ENCODE results near the gene CASP1. TPM values are rescaled to one million over a fixed set of nuclear protein-coding genes. Genes with fewer than 3 reads are reported as not detected.
"Not testable (repeated sequence)": the region's sequence is repeated elsewhere in the genome, so short reads cannot be mapped to it uniquely, and the experiment has no call there.

The CASP1 gene
- total RNA-seq, 1 experiment from 2014 or later = 4.7 TPM

- peak overlapping the region; percentile 60 for H3K4me2 ChIP-seq
- peaks cover 14% of the 10 kb centered on the region for H3F3A ChIP-seq (ENCODE audit: insufficient read depth, low read depth)
- ChIA-PET POLR2A (ENCODE audit: unreplicated experiment) (interaction anchor here (0.7 kb wide), 1 partner anchor 224 kb away, joined by 13 read pairs; no protein-coding TSS in a partner anchor), CTCF (no interaction called here)
- no peaks in the 10 kb centered on the region for H3K79me2 ChIP-seq (ENCODE audit: low read depth)
- no peaks in the 10 kb centered on the region for H3K36me3 ChIP-seq (ENCODE audit: low read depth)
- no peaks in the 10 kb centered on the region for H3K27me3 ChIP-seq (ENCODE audit: insufficient read depth, low read depth)
- TF ChIP-seq EZH2 (IDR thresholded peaks at IDR 0.05; ENCODE audit: low read depth) (no peak), CTCF (conservative IDR thresholded peaks at IDR 0.05) (no peak)
- intact Hi-C loops (cut with micrococcal nuclease; ENCODE audit: unreplicated experiment) = loop anchor here (1.0 kb wide), 1 partner anchor 79 kb away; the partner anchor contains the start of gene CASP4
- H3K4me3 ChIP-seq = peak overlapping the region; percentile 5; the same call in 1 of the 2 replicates
- peak; percentile 60 to 94 for DNase-seq
- H2AFZ ChIP-seq = peak overlapping the region; percentile 5; the same call in 1 of the 2 replicates
- H3K27ac ChIP-seq = peak overlapping the region; percentile 63
- H3K4me1 ChIP-seq (replicated peaks; ENCODE audit: insufficient read depth) = peaks cover 20% of the 10 kb centered on the region
- BruUV-seq (replicated peaks) = no TSS peak
- H3K9me3 ChIP-seq (ENCODE audit: insufficient read depth, low read depth) = peaks cover 8% of the 10 kb centered on the region; the same call in 1 of the 2 replicates
- no peaks in the 10 kb centered on the region for H3K9me2 ChIP-seq (ENCODE audit: insufficient read depth)
- no peaks in the 10 kb centered on the region for H4K20me1 ChIP-seq (ENCODE audit: insufficient read depth)
Observed at GRCh38 chr11:105046898-105047579, 12.1 kb upstream of the CASP1 start.

GRCh38 chr11:105045676-105046296 is 10.8 kb upstream of the CASP1 start:
- Histone ChIP-seq H3K9me3 (ENCODE audit: insufficient read depth, low read depth) (peaks cover 8% of the 10 kb centered on the region; the same call in 1 of the 2 replicates), H2AFZ (no peak overlapping the region), H3K36me3 (ENCODE audit: low read depth) (no peaks in the 10 kb centered on the region), H4K20me1 (ENCODE audit: insufficient read depth) (no peaks in the 10 kb centered on the region), H3K4me1 (replicated peaks; ENCODE audit: insufficient read depth) (peaks cover 20% of the 10 kb centered on the region), H3K4me3 (no peak overlapping the region), H3K4me2 (0 out of 2 replicates have a peak overlapping the region, but pooled peaks have one; percentile 60), H3K27ac (no peak overlapping the region), H3K27me3 (ENCODE audit: insufficient read depth, low read depth) (no peaks in the 10 kb centered on the region), H3K79me2 (ENCODE audit: low read depth) (no peaks in the 10 kb centered on the region), H3K9me2 (ENCODE audit: insufficient read depth) (no peaks in the 10 kb centered on the region), H3F3A (ENCODE audit: insufficient read depth, low read depth) (peaks cover 14% of the 10 kb centered on the region)
- ChIA-PET POLR2A (ENCODE audit: unreplicated experiment) (interaction anchor here (0.5 kb wide), 1 partner anchor 410 kb away, joined by 3 read pairs; no protein-coding TSS in a partner anchor), CTCF (no interaction called here)
- intact Hi-C loops (cut with micrococcal nuclease; ENCODE audit: unreplicated experiment) = no loop called here
- DNase-seq = no peak
- no peak for TF ChIP-seq EZH2 (IDR thresholded peaks at IDR 0.05; ENCODE audit: low read depth)
- no peak for TF ChIP-seq CTCF (conservative IDR thresholded peaks at IDR 0.05)
- no TSS peak for BruUV-seq (replicated peaks)

GRCh38 chr11:105044557-105045524 is 9.9 kb upstream of the CASP1 start, which contains the start of gene CARD16:
CARD16 (minus strand) TSS chr11:105045335; CDS start chr11:105045297, 38 bp downstream.
- H3K36me3 ChIP-seq (ENCODE audit: low read depth); H3K27me3 ChIP-seq (ENCODE audit: insufficient read depth, low read depth); POLR2A ChIA-PET (ENCODE audit: unreplicated experiment); H3K4me3 ChIP-seq; H3K9me3 ChIP-seq (ENCODE audit: insufficient read depth, low read depth); H3K79me2 ChIP-seq (ENCODE audit: low read depth); CTCF ChIA-PET; H3K9me2 ChIP-seq (ENCODE audit: insufficient read depth); intact Hi-C loops (cut with micrococcal nuclease; ENCODE audit: unreplicated experiment); DNase-seq; H4K20me1 ChIP-seq (ENCODE audit: insufficient read depth); BruUV-seq (replicated peaks); H2AFZ ChIP-seq; H3K27ac ChIP-seq: not testable (repeated sequence)
- peaks cover 20% of the 10 kb centered on the region for H3K4me1 ChIP-seq (replicated peaks; ENCODE audit: insufficient read depth)
- peak within 1 kb of the TSS; percentile 60; the same call in 1 of the 2 replicates for H3K4me2 ChIP-seq
- H3F3A ChIP-seq (ENCODE audit: insufficient read depth, low read depth) = peaks cover 14% of the 10 kb centered on the region

All from PC-9 (cell line).